ENCODE measurements around the gene ODF4.
"Not testable (repeated sequence)": the region's sequence is repeated elsewhere in the genome, so short reads cannot be mapped to it uniquely, and the experiment has no call there.

GRCh38 chr17:8394497-8394896, 54.9 kb downstream of the ODF4 start:
- TF ChIP-seq CTCF, POLR2A (IDR thresholded peaks at IDR 0.05): not testable (repeated sequence)
